ENCODE results near the gene PSMB7.

The PSMB7 gene

DNA sequence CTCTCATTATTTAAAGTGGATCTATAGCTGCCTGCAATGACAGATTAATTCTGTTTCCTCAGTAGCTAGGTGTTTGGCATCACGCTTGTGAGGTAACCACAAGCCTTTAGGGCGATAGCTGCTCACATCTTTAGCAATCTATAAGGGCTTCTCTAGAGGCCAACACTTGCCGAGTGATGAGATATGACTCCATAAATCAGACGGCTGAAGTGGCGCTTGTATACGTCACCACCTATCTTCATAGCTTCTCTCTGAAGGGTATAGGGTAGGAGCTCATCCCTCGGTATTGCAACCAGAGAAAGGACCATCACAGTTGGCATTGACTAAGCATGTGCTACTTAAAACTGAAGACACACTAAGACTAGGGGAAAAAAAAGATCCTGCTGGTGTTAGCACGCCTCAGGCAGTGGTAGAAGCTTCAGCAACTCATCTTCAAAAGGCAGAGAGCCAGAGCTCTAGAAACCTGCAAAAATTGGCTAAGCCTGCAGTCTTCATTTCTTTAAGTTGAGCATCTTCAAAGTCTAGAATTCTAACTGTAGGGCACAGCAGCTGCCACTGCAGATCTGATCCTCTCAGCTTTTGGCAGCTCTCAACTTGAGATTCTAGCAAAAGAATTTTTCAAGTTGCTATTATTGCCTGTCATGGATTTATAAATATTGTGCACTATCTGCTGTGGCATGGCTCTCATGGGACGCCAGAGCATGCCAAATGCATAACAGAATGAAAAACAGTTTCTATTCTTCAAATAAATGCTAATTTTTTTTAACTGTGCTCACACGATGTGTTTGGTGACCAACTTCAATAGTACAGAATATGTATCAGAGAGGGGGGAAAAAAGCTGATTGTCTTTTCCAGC is 37.5 kb downstream of the PSMB7 start:
- no peak for DNase-seq

DNA sequence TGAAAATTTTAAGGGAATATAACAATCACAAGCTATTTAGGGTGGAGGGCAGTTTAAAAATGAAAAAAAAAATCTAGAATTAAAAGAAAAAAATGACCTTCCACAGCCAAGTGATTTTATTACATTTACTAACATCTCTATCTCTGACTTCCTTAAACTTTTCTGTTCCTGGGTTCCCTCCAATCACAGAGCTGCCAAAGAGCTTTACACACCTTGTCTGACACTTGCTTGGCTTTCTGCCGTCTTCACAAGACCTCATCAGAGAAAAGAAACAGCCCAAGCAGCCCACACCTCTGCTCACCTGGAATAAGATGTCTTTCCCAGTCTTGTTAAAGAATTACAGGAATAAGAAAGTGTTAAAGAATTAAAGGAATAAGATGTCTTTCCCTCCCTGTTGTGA is 38.9 kb downstream of the PSMB7 start:
- no peak for DNase-seq

DNA sequence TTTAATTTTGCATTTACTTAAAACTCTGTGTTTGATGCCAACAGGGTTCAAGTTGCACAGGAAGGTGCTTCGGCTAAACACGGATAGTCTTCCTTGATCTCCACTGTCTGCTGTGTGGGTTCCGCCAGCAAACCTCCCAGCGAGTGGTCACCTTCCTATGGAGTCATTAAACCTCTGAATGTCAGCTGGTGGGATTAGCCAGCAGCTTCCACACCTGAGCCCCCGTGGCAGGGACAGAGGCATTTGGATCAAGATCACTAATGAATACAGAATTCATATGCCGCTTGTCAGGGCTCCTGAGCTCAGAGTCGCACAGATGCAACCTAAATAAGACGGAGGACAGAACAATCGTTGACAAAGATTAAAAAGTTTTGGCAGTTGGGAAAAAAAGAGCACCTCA is 39.5 kb downstream of the PSMB7 start:
- no peak for DNase-seq

DNA sequence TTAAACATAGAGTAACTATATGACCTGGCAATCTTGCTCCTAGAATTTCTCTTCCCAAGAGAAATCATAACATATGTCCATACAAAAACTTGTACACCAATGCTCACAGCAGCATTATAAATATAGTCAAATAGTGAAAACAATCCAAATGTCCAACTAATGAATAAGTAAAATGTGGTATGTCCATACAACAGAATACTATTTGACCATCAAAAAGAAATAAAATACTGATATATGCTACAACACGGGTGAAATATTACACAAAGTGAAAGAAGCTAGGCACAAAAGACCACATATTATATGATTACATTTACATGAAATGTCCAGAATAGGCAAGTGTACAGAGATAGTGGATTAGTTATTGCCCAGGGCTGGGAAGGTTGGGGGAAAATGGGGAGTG is 41.4 kb downstream of the PSMB7 start:
- DNase-seq, result no peak

DNA sequence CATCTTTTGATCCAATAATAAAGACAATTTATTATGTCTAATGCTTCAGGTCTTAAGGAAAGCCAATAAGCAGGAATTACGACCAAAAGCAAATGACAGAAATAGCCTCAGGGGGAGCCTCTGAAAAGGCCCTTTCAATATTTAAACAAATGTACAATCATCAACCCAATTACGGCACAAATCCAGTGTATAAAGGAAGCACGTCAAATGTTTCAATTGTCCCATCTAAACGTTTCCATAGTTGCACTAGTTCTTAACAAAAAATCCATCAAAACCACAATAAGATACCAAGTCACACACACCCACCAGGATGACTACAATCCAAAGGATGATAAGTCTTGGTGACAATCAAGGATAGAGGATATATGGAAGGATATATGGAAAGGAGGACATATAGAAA is 41.9 kb downstream of the PSMB7 start:
- no peak for DNase-seq

DNA sequence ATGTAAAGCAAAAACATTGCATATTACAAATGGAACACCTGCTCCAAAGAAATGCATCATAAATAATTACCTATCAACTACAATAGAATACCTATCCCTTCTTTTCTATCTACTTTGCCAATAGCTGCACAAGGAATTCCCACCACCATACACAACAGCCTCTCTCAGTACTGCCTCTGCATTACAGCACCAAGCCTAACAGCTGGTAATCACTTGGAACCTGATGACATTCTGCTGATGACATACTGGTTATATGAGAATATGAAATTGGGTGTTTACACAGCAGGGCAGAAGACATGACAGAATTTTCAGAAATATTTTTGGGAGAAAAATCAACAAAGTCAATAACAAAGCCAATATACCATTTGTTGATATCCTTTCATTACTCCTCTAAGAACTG is 43.2 kb downstream of the PSMB7 start:
- DNase-seq, result no peak

DNA sequence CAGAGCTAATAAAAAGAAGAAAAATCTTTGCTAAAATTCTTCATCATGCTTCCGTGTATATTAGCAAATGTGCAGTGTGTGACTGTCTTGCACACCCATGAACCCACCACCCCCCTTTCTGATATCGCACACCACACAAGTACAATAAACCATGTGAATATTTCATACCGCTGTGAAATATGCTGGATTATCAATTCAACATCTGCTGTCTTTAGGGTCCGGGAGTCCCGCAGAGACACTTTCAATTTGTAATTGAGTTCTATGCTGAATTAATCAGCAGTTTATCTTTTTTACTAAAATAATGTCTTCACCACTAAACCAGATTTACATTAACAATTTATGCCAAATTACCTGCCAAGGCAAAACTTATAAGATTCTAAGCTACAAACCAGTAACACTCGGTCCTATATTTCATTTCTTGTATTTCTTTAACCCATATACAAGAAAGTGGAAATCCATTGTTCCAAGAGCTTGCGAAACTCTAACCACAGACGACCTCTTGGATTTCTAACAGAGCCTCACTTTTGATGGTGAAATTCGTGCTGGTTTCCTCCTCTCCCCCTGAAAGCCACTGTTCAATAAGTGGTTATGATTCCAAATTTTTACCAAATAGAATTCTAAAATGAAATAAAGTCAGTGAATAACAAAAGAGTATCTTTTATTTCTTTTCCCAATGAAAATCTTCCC is 44.2 kb downstream of the PSMB7 start:
- no peak for DNase-seq

DNA sequence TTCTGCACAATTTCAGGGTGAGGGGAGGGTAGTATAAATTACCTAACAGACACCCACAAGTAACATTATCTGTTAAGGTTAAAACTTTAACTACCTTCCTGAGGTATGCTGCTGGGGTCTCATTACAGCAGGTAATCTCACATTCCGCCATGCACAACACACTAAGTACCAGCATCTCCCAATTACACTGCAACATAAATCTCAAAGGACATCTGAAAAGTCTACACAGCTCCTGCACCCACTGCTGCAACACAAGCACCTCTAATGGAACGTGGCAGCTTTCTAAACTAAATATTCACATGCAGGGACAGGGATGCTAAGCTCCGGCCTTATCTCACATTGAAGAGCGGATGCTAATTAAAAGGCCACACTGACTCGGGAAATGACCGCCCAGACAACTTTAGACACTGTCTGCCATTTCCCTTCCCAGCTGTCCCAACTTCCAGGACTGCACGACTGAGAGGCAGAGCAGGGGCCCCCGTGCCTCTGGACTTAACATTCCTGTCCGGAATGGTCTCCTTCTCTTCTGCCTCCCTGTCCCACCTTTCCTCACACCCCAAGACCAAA is 45.9 kb downstream of the PSMB7 start:
- DNase-seq, result no peak

DNA sequence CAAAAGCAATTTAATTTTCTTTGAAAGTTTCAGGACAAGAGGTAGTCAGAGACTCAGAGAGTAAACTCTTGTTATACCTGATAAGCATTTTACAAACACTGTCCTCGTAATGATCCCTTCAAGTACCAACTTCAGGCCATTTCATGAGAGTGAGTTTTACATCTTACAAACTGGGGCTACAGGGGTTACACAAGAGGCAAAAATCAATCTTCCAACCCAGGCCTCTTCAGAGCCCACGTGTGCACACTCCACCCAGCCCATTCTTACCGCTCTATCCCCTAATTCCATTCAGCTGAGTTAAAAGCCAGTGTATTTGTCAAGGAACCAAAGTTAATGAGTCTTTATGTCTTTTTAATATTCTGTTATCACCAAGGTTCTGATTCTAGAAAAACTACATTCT is 46.5 kb downstream of the PSMB7 start:
- DNase-seq, result no peak

DNA sequence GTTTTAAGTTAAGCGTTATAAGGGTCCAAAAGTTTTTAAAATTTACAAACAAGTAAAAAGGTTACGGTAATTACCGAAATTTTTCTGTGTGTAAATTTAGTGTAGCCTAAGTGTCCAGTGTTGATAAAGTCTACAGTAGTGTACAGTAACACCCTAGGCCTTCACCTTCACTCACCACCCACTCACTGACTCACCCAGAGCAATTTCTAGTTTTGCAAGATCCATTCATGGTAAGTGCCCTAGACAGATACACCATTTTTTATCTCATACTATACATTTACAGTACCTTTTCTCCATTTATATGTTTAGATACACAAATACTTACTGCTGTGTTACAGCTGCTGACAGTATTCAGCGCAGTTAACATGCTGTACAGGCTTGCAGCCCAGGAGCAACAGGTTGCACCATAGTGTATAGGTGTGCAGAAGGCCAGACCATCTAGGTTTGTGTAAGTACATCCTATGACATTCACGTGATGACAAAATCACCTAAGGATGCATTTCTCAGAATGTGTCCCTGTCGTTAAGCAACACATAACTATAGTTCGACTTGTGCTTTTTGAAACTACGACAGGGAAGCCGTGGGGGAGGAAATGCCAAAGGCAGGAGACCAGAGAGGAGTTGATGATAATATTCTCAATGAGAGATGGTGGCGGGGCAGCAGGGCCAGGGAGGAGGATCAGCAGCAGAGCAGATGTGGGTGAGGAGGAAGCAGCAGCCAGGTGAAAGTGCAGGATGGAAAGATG is 48.6 kb downstream of the PSMB7 start:
- no peak for DNase-seq

DNA sequence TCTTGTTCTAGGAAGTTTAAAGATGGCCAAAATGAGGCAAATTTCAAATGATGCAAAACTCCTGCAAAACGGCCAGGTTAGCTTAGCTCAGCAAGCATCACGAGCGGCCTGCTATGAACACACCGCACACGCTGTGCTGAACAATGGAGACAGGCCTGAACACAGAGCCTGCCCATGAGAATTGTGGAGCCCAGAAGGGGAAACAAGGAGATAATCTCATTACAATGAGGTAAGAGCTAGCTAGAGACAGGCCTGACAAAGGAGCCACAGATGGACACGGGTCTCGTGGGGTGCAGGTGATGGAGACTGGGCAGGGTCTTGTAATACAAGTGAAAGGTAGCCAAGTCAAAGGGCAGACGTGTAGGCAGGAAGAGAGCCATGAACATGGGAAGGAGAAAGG is 50.2 kb downstream of the PSMB7 start:
- no peak for DNase-seq

DNA sequence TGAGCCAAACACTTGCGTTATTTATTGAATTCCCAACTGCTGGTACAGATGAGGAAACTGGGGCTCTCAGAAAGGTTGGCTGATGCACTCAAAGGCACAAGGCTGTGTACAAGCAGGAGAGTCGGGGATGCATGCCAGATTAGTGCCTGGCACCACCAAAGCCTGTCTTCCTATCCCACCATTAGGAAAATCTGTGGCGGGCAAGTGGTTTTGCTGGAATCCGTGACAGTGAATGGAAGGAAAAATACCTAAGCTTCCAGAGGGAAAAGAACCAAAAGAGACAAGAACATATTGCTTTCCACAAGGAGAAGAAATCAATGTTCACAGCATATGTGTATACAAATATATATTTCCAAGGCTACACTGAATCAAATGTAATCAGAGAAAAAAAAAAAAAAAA is 51.1 kb downstream of the PSMB7 start:
- no peak for DNase-seq

DNA sequence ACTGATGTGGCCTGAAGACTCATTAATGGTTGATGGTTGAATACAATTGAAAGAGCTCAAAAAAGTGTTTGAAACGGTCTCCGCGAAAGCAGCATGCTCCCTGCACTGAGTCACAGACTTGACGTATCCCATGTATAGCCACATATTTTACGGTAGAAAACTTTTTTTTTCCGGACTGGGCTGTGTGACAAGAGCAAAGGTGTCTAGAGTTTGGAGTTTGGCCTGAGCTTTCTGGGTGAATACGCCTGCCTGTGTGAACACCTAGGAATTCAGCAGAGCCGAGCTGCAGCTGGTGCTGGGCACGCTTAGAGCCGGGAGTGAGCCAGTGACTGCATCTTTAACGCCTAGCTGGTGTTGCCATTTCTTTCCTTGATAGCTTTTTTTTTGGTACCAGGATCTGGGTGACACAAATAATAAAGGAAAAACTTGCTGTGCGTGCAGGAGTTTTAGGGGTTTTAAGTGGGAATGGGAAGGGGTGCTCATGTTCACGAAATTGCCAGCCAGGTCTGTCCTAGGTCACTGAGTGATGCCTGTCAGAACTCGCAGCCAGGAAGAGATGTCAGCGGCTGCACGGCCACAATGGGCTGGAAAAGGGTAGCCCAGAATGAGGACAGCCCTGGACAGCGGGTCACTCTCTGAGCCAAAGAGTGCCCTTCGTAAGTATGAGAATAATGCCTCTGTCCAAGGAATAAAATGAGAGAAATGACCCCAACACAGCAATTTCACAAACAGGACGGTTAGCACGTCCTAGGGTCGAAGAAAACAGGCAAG is 51.7 kb downstream of the PSMB7 start:
- DNase-seq, result no peak

DNA sequence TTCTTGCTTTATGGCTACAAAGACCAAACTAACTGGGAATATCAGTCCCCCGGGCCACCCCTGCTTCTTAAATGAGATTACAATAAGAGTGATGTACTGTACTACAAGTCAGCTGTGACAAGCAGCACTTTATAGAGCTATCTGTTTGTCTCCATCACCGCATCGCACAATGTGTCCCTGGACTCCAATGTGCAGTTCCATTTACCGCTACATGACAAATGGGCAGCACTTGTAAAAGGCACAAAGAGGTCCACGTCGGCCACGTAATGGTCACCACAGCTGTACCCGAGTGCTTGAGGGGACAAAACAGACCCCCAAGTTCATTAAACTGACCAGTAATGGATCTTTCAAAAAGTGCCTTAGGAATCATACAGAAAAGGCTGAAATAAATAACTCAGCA is 54.1 kb downstream of the PSMB7 start:
- no peak for DNase-seq

DNA sequence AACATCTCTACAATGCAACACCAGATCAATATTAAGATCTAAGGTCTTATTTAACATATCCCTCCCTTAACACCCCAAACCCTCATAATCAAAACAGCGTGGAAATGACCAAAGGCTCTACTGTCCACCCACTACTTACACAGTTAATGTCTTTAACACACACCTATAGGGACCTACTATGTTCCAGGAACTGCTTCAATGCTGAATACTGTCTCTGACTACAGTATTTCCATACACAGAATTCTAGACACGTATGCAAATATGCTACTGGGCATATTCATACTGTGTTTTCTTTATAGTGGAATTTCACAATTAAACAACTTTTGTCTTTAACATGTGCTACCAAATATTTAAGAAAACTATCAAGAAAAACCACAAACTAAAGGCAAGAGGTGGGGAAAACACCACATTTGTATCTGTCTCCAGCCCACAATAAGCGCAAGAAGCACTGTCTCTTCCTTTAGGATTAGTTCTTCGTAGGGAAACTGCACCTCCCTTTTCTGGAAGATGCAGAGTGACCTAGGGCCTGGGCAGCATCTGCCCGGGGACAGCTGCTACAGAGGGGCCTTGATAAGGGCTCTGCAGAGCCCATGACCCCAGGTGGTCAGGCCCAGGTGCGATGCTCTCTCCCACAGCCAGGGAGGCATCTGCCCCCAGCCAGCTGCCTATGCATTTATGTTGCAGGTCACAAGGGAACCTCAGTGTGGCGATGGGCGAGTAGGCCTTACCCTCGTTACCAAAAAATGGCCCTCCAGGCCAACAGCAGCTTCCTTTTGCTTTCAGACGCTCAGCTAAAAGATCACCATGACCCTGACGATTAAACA is 55.2 kb downstream of the PSMB7 start:
- DNase-seq, result no peak

DNA sequence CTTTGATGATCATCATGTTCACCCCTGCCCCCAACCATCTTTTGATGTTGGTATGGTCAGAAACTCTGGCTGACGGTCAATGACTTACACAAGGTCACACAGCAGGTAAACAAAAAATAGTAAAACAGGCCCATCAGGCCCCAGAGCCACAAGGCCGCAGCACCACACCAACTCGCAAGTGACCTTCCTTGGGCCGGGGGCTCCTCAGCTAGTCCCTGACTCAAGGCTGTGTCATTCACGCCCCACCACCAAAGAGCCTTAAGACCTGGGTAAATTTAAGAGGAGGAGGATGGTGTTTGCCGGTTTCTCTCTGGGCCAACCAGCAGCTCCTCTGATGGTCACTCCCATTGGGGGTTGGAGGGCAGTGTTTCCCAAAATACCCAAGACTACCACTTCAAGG is 55.8 kb downstream of the PSMB7 start:
- no peak for DNase-seq

DNA sequence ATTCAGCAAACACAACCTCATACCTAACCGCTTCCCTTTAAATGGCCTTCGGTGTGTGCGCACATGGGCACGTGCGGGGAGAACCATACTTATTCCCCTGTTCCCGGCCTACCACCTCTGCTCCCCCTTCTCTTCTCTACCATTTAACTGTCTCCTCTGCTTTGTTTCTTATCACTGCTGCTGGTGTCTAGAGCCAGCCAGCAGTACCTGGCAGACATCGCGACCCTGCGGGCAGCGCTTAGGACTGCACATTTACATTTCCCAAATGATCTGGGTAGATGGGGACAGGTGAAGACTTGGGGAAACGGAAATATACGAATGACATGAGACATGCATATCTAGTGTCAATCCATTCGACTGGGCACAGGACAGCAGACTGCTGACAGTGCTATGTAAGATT is 56.6 kb downstream of the PSMB7 start:
- no peak for DNase-seq

DNA sequence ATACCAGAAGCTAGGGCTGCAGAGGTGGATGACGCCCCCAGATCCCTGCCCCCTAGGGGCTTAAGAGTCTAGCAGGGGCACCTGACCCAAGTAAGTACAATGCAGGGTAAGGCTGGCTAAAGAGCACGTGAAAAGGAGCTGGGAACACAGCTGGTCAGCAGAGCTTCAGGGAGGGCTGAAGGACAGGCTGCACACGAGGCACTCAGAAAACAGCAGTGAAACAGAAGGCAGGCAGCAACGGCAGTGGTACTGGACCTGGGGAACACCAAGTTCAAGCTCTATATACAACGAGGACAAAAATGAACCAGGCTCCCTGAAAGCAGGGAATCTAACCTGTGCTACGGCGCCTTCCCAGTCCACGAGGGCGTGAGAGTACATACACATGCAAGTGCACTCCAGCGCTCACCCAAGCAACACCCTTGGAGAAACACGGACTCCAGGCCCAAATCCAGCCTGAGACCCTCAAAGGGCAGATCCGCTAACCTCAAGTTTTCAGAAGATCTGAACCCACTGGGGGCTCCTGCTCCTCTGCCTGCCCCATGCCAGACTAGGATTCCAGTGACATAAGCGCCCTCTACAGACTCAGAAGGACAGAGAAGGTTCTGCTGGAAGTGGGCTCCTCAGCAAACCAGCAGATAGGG is 57.4 kb downstream of the PSMB7 start:
- no peak for DNase-seq

DNA sequence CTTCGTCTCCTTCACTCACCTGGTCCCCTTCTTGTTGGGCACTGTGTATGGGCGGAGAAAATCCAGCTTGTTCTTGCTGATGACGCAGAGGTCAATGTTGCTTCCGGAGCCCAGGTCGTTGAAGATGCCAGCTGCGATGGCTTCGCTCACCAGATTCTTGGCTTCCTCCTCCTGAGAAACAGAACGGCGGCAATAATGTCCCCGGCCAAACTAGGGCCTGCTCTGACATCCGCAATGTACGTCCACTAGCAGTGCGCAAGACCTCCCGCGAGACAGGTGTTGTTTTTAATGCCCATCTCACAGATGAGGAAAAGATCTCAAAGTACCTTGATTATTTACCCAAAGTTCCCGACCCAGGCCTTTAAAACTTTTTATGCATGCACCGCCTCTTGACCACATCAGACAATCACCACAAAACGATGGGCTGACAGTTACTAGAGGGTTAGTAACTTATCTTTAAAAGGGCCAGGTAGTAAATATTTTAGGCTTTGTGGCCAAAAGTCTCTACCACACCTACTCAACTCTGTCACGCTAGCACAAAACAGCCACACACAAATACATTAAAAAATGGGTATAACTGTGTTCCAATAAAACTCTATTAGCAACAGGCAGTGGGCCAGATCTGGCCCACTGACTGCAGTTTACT is 58.4 kb downstream of the PSMB7 start:
- DNase-seq, result no peak

DNA sequence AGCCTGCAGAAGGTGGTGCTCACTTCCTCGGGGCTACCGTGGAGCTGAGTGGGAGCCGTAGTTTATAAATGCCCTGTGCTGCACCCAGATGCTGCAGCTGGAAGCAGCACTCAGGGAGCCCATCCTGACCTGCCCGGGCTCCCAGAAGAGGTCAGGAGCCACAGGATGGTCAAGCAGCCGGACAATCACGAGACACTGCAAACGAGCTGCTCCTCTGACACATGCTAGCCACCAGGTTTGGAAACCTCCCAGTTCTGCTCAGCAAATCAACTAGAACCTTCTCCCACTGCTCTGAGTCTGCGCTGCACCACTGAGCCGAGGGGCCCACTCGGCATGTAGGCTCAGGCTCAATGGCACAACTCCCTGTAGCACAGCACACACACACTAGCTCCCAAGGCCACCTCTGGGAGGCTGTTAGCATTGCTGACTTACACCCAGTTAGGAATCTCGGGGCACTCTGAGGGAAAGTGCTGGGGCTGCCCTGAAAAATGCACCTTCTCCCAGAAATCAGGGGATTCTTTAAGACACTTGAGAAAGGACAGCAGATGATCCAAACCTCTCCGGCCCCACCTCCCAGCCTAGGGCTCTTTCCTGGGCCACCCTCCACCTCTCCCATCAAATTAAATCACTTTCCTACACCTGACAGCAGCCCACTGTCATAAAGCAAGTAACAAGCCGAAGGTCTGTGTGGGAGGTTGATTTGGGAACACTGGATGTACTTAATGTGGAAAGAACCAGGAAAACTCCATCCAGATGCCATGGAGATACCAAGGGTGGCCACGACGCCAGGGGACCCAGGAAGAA is 59.1 kb downstream of the PSMB7 start:
- no peak for DNase-seq

Data from activated T-cell treated with anti-CD3 and anti-CD28 coated beads for 4 hours (primary cell).